HG03196 (cell line): Measurements from ENCODE around the gene UBL7.

ENCODE experiments used
- ATAC-seq: cut with Tn5 transposase; IDR thresholded peaks from one replicate; pipeline ENCODE4 v1.9.1; 2021; ENCODE audit not compliant: unreplicated experiment

The UBL7 gene

GRCh38 chr15:74424901-74425528, 35.9 kb downstream of the UBL7 start:
- no peak for ATAC-seq

- ATAC-seq, result no peak
These were observed 37.3 kb downstream of the UBL7 start for GRCh38 chr15:74423431-74424257.

DNA sequence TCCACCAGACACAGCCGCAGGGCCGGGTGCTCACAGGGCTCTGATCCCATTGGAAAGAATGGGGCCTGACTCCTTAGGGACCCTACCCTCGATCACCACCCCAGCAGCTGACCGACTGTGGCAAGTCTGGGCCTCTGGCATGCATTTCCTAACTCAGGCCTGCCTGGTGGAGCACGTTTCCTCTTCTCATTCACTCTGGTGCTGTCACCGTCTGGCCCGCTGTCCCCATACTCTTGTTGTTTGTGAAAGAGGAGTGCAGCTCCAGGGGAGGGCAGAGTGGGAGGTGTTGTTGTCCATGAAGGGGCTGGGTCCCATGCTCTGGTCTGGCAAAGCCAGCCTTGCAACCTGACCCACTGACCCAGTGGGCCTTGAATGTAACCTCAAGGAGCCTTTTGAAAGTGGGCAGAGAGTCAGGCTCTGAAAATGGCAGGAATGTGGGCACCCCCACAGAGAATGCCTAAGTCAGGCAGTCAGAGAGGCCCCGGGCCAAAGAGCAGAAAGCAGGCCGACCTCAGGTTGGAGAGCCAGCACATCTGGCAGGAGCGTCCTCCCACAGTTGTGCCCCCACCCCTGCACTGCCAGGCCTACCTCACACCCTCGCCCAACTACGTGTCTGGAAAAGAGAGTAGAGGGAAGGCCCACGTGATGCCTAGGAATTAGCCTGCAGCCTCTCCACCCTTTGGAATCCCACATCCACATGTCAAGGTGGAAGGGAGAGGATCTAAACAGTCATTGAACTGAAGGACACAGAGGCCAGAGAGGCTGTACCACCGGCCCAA, 38.1 kb downstream of the UBL7 start:
- no peak for ATAC-seq

- no peak for ATAC-seq
These were observed 38.7 kb downstream of the UBL7 start for GRCh38 chr15:74422265-74422651.

GRCh38 chr15:74421302-74422245, 39.4 kb downstream of the UBL7 start:
- ATAC-seq, result no peak

DNA sequence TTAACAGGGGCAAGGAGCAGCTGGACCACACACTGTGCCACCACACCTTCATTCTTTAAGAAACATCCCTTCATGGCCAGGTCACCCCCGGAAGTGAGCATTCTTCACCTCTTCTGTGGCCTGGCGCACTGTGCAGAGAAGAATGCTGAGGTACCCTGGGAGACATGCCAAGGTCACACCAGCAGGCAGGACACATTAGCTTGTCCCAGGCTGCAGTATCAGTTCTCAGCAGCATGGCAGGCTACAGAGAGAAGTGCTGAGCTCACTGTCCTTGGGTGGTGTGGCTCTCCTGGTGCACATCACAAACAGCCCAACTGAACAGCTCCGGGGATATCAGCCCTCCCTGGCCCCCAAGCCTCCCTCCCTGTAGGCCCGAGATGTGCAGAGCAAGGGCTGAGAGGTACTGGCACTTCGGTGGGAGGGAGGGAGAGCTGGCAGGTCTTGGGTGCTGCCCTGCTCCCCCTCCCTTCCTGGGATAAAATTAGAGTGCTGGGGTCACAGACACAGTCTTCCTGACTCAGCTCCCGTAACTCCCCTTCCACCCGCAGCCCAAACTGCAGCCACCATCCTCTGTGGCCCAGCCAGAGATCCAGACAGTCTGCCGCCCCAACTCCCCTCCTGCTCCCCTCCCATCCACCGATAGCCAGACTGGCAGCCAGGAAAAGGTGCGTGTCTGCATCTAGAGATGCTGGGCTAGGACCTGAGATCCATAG, 40.6 kb downstream of the UBL7 start:
- no peak for ATAC-seq

DNA sequence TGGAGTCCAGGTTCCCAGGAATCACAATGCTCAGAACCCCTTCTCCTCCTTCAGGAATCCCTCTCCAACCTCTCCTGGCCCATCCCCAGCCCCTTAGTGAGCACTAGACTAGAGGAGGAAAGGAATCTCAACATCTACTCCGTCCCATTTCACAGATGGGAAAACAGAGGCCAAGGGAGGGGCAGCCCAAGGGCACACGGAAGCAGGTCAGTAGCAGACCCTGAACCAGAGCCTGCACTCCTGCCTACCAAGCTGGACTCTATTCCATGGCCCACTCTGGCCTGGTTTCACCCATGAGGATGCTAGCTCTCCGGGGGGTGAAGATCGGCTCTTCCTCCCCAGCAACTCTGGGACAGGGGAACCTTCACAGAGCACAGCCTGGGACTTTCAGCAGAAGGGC, 41.5 kb downstream of the UBL7 start:
- ATAC-seq, result no peak

- ATAC-seq, result no peak
These were observed 42.2 kb downstream of the UBL7 start for GRCh38 chr15:74418575-74419338.

- ATAC-seq, result no peak
These were observed 43.3 kb downstream of the UBL7 start for GRCh38 chr15:74417670-74418069.

DNA sequence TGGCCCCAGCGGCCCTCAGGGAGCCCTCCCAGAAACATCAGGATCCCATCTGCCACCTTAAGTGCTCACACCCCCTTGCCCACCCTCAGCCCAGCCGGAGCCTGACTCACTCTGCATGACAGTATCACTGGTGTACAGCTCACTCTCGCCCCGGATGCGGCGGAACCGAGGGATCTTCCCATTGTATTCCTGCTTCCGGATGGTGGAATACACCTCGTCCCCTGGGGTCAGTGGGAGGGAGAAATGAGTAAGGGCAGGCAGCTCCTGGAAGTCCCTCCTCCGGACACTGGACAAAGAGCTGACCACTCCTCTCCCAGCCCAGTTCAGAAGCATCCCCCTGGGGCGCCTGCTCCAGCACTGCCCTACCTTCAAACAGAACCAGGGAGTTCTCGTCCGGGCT, 43.7 kb downstream of the UBL7 start:
- no peak for ATAC-seq

GRCh38 chr15:74415966-74416916, 44.7 kb downstream of the UBL7 start:
- no peak for ATAC-seq

DNA sequence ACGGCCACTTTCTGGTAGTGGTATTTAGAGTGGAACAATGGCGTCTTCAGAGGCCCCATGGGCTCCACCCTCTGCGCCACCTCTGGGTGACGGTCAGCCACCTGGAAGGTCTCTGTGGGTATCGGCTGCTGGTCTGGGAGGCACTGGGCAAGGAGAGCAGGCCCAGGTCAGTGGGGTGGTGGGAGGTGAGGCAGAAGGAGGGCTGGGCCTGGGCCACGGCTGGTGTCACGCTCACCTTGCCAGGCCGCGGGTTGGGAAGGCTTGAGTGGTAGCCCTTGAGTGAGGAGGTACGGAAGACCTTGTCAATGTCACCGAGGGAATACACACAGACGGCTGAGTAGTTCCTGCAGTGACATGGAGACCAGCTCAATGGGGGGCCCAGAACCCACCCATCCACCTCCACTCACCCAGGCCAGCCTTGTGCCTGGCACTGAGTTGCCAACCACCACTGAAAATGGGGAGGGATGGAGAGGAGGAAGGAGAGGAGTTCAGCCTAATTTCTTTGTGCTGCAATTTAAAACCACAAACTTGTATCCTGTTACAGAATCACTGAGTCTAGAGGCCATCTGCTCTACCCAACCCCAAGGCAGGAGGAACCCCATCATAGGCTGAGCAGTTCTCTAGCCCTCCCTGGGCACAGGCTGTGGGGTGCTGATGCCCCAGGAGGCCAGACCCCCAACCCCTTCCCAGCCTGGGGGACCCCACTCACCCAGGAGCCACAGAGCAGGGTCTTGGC, 46.2 kb downstream of the UBL7 start:
- no peak for ATAC-seq

DNA sequence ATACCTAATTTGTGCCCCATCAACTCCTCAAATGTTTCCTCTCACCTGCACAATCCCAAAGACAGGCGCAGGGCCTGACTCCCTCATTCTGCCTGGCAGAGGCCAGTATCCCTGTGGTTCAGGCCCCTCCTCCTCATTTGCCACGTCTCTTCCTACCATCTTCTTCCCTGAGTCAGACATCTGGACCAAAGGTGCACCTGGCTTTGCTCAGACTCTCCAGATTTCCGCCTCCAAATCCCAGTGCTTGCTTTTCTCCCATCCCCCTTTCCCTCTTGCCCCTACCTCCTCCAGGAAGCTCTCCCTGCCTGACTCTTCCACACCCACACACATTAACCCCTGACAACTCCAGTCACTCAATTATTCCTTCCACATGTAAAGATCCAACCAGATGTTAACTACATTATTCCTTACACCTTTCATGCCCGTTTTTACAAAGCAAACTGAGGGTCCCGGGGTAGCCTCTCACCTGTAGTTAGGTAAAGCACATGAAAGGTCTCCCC, 46.8 kb downstream of the UBL7 start:
- no peak for ATAC-seq

DNA sequence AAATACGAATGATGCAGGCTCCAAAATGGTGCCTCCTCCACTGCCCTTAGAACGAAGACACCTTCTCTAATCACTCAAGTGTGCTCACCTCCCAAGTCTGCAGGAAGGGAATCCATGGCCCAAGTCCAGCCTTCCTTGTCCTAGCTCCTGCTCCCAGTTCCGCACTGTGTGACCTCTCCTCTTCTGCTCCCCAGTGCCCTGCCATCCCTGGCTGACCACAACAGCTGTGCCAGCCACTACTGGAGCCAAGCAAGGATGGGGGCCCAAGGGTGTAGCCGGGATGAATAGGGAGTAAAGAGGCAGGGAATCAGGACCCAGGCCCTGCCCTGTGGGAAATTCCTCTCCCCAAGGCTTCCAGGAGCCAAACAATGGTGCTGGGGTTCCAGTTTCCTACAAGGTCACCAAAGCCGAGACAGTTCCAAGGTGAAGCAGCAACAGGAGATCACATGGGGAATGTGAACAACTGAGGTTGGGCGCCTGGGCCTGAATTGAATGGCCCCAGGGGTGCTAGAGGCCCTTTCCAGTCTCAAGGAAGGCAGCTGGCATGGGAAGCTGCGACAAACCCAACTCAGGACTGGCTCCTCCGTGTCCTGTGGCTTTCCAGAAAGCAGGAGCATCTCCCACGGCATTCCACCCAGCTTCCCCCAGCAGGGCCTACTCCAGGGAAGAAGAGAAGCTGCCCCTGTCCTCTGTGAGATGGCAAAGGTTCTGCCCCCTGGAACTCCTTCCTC, 47.4 kb downstream of the UBL7 start:
- no peak for ATAC-seq

DNA sequence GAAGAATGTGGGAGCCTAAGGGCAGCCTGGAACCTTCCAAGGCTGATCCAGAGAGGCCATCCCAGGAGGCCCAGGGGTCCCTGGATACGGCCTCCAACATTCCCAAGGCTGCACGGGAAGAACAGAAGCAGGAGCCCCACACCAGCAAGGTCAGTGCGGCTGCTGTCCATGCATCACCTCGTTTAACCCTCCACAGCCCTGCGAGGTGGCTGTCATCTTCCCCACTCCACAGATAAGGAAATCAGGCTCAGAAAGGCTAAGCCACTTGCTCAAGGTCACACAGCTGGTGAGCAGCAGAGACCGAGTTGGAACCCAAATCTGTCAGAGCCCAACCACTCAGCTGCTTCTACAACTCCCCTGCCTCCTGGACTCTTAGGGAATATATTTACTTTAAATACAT, 48.8 kb downstream of the UBL7 start:
- no peak for ATAC-seq

DNA sequence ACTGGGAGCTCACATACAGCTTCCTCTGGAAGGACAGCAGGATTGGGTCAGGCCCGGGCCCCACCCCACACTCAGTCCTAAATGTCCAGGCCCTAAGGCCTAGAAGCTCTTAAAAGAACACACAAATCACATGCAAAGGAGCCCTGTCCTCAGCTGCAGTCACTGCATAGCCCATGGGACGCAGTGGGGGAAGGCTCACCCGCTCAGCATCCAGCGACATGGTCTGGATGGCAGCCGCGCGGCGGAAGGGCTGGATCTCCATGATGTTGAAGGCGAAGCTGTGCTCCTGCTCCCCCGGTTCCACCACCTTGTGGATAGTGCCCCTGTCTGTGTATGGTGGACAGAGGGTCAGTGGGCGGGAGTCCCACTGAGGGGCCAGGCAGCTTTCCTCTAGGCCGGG, 49.3 kb downstream of the UBL7 start:
- no peak for ATAC-seq

DNA sequence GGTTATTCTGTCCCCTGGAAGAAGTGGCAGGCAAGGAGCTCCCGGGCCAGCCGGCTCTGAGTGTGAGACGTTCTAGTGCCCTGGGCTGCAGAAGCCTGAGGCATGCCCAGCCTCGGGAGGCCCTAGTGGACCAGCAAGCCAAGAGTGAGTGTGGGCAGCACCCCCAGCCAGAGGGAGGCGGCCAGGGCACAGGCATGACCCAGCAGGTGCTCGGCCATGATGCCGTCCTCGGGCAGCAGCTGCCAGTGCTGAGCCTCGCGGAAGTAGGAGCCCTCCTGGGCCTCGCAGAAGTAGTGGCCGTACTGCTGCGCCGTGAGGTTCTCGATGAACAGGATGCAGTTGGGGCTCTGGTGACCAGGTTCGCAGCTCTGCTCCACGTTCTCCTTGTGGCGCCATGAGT, 50.5 kb downstream of the UBL7 start:
- no peak for ATAC-seq
